HG03439 (cell line): Measurements from ENCODE around the gene TEKT2.

Source experiments
- ATAC-seq: cut with Tn5 transposase; IDR thresholded peaks from one replicate; pipeline ENCODE4 v1.9.1; 2021; ENCODE audit warnings: mild to moderate bottlenecking, moderate library complexity; ENCODE audit not compliant: unreplicated experiment

Gene TEKT2

GRCh38 chr1:36101546-36101945 is 17.7 kb downstream of the TEKT2 start:
- ATAC-seq, result no peak

GRCh38 chr1:36106269-36106668 is 22.4 kb downstream of the TEKT2 start:
- ATAC-seq, result no peak

GRCh38 chr1:36107394-36107793 is 23.5 kb downstream of the TEKT2 start:
- ATAC-seq, result no peak

DNA sequence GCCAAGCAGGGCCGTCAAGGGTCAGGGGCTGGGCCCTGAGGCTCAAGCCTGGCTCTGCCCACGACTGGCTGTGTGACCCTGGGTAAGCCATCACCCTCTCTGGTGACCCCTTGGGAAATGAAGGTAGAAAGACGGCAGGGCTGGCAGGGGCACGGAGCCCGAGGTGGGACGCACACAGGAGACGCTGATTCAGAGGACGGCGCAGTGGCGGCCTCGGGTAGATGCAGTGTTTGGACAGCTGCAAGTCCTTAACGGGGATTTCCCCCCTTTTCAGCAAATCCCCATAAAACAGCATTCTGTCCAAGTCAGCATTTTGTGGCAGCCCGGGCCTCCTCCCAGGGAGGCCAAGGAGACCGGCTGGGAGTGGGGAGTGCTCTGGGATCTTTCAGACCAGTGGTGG is 24.4 kb downstream of the TEKT2 start:
- ATAC-seq, result no peak

GRCh38 chr1:36109041-36109679 is 25.3 kb downstream of the TEKT2 start:
- no peak for ATAC-seq

GRCh38 chr1:36111151-36111550 is 27.3 kb downstream of the TEKT2 start:
- ATAC-seq, result no peak

DNA sequence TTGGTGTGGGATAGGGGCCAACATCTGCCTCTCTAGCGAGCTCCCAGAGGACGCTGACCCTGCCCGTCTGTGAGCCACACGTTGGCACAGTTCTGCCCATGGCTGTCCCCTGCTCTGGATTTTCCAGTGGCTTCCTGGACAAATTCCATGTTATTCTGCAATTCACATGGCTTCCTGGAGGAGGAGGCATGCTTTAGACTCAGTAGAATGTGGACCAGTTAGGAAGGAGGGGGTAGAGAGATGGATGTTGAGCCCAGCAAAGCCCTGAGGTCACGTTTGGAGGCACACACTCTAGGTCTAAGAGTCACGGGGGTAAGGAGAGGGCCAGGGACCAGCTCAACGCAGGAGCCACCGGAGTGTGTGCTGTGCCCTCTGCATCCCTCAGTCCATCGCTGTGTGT is 28.9 kb downstream of the TEKT2 start:
- ATAC-seq, result no peak

- no peak for ATAC-seq
Observed at GRCh38 chr1:36114371-36114770, 30.5 kb downstream of the TEKT2 start.

GRCh38 chr1:36115200-36115669 is 31.3 kb downstream of the TEKT2 start:
- no peak for ATAC-seq

DNA sequence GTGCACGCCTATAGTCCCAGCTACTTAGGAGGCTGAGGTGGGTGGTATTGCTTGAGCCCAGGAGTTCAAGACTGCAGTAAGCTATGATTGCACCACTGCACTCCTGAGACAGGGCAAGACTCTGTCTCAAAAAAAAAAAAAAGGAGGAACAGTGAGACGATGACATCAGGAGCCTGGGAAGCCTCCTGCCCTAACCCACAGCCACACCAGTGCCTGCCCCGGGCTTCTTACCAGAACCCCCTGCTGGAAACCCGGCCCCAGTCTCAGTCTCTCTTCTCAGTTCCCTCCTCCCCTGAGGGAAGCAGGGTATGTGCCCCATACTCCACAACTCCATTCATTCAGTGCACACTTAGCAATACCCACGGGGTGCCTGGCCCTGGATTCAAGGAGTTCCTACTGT is 32.0 kb downstream of the TEKT2 start:
- ATAC-seq, result no peak

GRCh38 chr1:36116901-36117300 is 33.0 kb downstream of the TEKT2 start:
- ATAC-seq, result no peak

GRCh38 chr1:36118447-36119204 is 34.7 kb downstream of the TEKT2 start:
- no peak for ATAC-seq

DNA sequence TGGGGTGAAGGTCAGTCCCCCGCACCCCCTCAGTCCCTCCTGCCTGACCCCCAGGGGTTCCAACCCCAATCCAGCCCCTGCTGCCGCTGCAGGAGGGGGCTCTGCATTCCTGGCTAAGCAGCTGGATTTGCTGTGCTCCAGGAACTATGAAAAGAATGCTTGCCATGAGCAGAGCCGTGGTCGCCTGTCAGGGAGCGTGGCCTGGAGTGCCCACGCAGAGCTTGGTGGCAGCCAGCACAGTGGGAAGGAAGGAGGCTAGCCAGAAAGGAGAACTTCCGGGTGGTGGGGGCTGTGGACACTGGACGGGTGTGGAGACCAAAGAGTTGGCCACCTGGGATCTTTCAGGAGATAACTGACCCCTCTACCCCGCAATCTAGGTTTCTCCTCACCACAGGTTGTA is 35.6 kb downstream of the TEKT2 start:
- ATAC-seq, result no peak

DNA sequence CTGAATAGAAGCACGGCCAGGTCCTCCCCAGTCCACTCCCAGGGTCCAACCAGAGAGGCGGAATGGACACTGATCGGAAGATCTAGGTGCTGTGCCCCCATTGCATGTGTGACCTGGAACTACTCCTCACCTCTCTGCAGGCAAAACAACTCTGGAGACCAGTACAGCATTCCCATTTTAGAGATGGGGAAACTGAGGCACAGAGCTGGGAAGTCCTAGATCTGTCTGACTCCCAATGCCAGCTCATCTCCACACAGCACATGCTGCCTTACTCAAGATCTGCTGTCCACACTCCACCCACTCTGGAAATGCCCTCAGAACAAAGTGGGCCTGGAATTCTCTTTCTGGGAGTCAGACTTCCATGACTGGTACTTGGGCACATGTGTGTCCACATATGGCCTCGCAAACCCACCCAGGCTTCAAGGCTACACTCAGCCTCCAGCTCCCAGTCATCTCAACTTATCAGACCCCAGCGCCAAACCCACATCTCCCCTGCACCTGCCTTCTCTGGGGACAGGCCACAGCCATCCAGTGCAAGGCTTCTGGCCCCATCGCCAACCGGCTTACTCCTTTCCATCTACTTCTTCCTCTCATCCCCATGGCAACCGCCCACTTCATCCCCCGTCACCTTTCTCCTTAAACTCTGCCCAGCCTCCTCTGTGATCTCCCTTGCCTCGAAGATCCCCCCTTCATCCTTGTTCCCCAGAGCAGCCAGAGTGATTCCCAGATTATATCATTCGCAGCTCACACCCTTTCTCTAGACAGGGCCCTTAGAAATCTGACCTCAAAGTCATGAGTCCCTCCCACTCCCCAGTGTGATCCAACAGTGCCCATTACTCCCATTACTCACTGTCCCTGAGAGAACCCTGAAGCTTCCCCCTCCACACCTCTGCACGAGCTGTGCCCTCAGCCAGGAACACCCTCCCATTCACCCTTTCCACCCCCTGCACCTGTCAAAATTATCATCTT is 38.5 kb downstream of the TEKT2 start:
- ATAC-seq, result no peak

- no peak for ATAC-seq
Observed at GRCh38 chr1:36123356-36123755, 39.5 kb downstream of the TEKT2 start.

GRCh38 chr1:36124404-36125128 is 40.7 kb downstream of the TEKT2 start:
- ATAC-seq, result no peak

DNA sequence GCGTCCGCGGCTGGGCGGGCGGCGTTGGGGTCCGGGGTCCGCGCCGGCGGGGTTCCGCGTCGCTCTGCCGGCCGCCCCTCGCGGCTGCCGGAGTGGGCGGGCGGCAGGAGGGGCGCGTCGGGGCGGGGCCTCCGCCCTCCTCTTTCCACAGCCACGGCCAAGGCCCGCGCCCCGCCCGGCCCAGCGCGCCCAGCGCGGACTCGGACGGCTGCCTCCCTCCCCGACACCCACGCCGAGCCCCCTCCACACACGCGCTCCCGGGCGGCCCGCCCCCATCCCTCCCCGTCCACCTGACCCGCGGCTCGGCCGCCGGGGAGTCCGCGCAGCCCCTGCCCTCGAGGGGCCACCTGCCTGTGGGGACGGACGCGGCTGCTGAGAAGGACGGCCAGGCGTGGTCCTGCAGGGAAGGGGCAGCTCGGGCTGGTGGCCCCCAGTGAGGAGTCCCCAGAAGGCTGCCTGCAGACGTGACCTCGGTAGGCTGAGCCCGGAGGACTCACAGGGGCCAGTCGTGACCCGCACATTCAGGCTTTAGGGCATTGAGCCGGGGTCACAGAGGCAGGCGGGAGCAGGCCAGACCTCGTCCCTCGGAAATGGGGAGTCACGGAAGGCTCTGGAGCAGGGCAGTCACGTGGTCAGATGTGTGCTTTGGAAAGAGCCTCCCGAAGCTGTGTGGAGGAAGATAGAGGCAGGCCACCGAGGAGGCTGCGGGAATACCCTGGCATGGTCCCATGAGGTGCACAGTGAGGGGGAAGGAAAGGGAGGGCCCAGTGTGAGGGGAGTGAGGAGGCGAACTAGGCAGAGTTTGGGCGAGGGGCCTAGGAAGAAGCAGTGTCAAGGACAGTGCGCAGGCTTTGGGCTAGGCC is 41.5 kb downstream of the TEKT2 start, which contains the start of gene COL8A2:
Gene COL8A2 (minus strand): TSS at position 94 of the 863 bp plus-strand sequence. CDS start 24,980 bp downstream, outside the sequence.
- ATAC-seq, result no peak

DNA sequence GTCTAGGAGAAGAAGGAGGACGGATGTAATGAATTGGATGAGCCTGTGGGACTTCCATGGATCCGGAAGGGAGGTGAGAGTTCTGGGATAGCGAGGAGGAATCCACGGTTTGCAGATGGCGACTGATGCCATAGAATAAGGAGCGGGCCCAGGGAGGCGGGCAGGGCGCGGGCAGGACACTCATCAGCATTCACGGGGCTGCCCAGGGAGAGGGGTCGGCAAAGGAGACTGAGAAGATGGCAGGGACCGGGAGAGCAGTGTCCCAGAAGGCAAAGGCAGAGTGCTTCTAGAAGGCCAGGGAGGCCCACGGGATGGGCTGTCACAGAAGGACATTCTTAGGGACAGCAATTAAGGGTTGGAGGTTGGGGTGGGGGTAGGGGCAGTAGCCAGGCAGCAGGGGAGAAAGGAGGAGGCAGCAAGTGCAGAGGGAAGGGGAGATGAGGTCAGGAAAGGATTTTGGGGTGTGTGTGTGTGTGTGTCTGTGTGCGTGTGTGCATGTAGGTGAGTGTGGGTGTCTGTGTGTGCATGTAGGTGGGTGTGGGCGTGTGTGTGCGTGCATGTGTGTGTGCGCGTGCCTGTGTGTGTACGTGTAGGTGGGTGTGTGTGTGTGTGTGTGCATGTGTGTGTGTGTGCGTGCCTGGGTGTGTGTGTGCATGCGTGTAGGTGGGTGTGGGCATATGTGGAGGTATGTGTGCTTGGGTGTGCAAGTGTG is 42.3 kb downstream of the TEKT2 start:
- no peak for ATAC-seq
